Left lobe of liver (tissue), 2 donors: ENCODE results near the gene ATXN1. TPM values are rescaled to one million over a fixed set of nuclear protein-coding genes. Genes with fewer than 3 reads are reported as not detected.
A peak's percentile ranks its signal among the peaks of the same experiment; 100 is the strongest.

Source experiments
- ATAC-seq: fragments of 200-7000 bp; cut with Tn5 transposase; one replicate; pipeline ENCODE4 v1.9.1; 2020; ENCODE audit warnings: mild to moderate bottlenecking, moderate library complexity
- DNase-seq: peaks from one replicate; pipeline ENCODE4 v3.0.0-alpha.2; 2020; ENCODE audit warnings: low spot score
- total RNA-seq: library from RNA; stranded (reverse); gene quantifications from one replicate; pipeline ENCODE4 v1.2.1, GENCODE V29; 2021
- donor health status: DM: no; HTN: no; CAD: no; lungs with moderate emphysema.
- donor health status: DM: no; HTN: yes; CAD: no.

Gene ATXN1
- total RNA-seq, 1 donor from 2014 or later = 29.5 TPM

GRCh38 chr6:16488813-16489212, 272.4 kb downstream of the ATXN1 start:
- ATAC-seq (no peak), DNase-seq (no peak)

DNA sequence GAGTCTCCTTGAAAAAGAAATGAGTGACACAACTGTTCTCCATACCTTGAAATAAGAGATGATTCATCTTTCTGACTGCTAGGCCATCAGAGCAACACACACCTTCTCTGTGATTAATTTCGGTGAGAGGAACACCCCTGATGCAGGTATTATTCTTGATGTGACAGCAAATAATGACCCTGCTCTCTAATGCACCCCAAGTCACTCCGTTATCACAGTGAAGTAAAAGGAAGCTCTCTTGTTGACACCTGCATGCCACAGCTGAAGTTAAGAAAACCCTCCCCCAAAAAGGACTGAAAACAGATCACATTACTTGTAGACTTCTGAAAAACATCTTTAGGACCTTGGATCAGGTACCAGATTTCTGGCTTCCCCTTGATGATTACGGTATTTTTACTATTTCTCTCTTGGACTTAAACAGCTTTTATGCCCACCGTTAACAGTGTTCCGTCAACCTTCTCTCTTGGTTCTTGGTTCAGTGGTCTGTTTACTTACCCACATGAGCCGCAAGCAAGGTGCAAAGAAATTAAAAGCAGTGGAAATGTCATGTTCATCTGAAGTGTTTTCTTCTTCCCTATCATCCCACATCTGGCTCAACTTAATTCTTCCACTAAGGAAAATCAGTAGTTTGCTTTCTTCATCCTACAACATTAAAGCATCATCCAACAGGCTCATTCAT, 273.1 kb downstream of the ATXN1 start:
- DNase-seq (no peak), ATAC-seq (no peak)

DNA sequence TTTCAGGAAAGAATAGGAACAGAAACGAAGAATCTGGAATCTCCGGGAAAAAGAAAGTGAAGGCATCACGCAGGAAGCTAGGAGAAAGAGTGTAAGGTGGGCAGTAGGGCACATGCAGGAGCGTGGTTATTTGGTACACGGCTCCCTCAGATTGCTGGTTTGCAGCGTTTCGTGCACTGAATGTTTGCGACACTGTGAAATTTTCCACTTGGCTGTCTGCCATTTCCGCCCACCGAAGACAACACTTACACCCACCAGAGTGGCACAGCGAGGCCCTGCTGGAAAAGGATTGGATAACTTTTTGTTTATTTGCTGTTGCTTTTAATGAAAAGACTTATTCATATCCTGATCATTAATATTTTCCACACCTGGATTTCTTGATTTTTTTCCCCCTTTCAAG, 274.6 kb downstream of the ATXN1 start:
- no peak for ATAC-seq
- DNase-seq = no peak

DNA sequence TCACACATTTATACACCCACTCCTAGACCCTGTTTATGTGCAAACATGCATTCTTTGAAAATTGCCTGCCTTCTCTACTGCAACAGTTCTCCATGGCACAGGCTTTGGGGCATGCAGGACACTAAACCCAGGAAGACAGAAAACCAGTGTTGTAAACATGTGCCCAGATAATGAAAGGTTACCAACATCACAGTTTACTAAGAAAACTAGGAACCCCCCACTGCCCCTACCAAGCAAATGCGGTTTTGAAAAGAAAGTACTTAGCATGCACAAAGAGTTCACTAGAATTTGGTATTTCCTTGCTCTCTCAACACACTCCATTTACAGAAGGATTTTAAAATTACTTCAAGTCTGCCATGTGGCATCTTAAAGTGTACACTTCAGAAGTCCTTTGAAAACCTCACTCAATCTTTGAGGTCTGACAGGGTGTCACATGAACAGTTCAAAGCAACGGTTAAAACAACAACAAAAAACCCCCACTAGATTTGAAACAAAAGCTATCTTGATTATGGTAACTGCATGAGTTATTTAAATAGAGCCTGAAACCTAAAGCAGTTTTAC, 277.9 kb downstream of the ATXN1 start:
- ATAC-seq (no peak), DNase-seq (no peak)

- no peak for ATAC-seq
- no peak for DNase-seq
Observed at GRCh38 chr6:16482702-16483314, 278.5 kb downstream of the ATXN1 start.

DNA sequence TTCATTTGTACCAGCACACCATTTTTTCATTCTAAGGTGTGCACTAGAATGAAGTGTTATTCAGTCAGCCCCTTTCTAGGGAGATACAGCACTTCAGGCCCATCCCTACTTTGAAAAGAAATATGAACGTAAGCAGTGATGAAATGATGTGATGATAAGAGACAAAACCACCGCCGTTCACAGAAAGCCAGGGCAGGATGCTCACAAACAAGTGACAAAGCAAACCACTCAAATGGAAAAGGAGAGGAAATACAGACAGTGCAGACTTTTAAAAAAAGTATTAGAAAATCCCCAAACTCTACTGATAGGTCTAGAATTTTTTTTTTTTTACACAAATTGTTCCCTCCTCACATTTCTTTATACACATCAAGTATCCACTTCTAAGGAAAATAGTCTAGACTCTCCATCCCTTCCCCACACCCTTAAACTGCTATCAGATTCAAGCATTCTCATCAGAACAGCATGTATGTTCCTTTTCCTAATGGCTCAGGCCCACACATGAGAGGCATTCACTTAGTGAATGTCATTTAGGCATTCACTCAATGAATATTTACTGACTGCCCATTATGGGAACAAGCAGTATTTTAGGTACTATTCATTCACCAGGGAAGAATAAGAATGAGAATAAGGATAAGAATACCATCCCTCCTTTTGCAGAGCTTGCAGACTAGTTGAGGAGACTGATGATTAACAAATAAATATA, 279.4 kb downstream of the ATXN1 start:
- DNase-seq (no peak), ATAC-seq (no peak)

DNA sequence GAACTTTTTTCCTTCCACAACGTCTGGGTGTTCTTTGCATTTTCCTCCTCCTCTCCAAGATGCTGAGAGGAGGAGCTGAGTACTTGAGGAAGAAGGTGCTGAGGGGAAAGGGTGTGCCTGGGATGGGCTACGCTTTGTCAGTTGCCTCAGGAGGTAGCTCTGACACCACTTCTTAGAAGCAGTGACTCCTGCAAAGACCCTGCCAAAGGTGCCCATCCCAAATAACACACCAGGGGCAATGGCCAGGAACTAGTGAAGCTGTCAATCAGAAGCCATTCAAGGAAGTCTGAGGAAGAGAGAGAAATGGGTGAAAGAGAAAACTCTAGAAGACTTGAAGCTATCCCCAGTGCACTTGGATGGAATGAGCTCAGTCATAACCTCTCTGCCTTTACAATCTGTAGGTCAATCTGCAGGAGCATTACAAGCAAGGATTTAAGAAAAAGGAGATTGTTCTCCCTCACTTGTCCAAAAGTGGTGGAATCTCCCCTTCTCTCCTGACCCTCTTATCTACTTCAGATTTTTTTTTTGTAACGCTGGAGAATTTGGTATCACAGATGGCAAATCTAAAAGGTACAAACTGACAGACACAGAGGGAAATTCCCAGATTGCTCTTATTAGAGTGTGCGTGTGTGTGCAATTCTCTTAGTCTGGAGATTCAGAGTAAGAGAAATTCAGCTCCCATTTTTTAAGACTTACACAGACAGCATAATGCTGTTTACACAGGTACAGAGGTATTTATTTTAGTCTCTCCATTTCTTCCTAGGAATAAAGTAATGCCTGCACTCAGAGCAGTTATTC, 280.3 kb downstream of the ATXN1 start:
- DNase-seq (no peak), ATAC-seq (no peak)

DNA sequence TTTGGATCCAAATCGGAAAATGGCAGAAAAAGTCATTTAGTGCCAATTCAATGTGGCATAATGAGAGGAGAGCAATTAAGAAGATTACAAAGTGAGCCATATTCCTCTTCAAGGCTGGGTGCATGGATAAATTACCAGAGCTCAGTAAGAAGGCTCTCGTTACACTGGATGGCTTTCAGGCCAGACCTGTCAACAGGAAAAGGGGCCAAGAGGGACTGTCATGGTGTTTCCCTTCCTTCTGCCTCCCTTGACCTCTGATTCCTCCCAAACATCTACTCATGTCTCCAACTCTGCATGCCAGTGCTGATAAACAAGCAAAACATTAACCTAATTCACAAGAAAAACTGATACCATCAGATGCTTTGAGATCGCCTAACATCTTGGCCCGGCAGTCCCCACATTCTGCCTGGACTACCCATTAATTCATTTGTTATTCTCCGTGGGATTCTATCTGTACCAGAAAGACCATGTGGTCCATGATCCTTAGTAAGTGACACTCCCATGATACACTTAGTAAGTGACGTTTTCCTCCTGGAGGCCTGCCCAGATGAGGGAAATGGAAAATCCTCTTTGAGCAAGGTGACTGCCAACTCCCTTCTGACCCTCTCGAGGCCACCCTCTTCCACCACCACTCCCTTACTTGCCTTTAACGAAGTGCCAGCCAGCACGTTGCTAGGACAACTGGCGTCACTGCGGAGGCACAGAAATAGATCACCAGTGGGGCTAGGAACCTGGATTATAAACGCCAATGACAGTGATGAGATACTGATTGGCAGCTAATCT, 283.7 kb downstream of the ATXN1 start:
- ATAC-seq = no peak

DNA sequence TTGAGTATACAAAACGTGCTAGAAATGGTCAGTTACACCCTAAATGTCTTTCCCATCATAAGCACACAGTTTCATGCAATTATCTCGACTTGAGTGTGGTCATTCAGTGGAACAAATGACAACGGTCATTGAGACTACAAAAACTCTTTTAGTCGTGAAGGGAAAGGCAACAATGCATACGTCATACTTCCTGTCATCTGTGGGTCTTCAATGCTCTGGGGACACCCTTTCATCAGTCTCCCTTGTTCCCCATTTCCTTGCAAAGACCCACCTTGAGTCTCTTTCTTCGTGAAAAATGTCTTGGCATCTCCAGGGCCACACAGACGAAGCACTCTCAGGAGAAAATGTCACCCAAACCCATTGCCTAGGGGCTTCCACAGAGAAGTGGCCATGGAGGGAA, 284.4 kb downstream of the ATXN1 start:
- ATAC-seq = no peak
- no peak for DNase-seq

More for the DNA sequence above, 283.7 kb downstream of the ATXN1 start:
- no peak for DNase-seq

- ATAC-seq (no peak), DNase-seq (no peak)
Observed at GRCh38 chr6:16475494-16475781, 285.8 kb downstream of the ATXN1 start.

DNA sequence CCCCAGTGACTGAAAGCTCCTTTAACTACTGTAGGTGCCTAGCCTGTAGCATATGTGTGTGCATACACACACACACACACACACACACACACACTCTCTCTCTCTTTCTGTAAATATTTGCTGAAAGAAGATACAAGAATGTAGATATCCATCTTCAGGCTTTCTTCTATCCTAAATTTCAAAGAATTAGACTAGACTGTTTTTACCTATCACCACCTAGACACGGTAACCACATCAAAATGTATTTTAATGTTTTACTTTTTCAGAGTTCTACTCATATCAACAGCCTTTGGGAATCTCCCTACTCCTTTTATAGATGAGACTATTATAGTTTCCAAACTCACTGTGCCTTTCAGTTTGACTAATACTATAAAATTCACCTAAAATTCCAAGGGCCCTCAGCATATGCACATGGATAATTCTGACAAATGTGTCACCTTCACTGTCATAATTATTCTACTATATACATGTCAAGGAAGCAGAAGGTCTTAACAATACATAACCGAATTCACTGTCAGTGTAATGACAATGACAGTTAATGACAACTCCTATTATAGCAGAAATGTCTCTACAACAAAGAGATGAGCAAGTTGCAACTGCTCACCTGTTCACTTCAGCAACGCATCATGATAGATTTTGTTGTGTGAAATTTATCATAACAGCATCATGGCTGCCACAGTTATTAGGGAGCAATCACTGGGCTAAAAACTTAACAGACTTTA, 286.3 kb downstream of the ATXN1 start:
- DNase-seq = no peak

GRCh38 chr6:16473908-16474771, 287.1 kb downstream of the ATXN1 start:
- ATAC-seq (peak; percentile 61), DNase-seq (no peak)

More for the DNA sequence above, 286.3 kb downstream of the ATXN1 start:
- ATAC-seq = no peak

DNA sequence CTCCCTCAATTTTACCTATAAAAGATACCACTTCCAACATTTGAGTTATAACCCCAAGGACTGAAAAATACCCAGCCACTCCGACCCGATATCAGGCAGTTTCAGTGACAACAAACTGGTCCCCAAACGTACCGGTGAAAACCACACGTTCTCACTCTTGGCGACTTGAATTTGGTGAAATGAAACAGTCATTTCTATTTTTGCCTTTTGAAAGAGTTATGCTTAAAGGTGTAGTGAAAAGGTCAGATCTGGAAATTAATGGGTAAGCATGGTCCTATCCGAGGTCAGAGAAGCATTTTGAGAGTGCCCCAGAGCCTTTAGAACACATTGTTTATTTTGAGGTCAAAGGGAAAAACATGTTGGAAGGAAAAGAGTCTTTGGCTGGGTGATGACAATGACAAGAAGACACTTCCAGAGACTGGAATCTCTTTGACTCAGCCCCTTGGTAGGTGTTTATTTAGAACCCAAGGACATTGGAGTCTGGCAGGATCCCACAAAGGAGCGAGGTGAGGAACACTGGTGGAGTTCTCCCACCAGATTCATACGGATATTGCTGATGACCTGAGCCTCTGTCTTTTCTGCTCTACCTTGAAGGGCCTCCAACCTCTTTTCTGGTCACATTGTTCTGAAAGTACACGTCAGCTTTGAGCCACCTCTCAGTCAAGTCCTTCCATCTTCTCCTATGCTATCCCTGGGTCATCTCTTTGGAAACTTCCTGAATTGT, 287.9 kb downstream of the ATXN1 start:
- no peak for DNase-seq
- peak; percentile 27 for ATAC-seq

DNA sequence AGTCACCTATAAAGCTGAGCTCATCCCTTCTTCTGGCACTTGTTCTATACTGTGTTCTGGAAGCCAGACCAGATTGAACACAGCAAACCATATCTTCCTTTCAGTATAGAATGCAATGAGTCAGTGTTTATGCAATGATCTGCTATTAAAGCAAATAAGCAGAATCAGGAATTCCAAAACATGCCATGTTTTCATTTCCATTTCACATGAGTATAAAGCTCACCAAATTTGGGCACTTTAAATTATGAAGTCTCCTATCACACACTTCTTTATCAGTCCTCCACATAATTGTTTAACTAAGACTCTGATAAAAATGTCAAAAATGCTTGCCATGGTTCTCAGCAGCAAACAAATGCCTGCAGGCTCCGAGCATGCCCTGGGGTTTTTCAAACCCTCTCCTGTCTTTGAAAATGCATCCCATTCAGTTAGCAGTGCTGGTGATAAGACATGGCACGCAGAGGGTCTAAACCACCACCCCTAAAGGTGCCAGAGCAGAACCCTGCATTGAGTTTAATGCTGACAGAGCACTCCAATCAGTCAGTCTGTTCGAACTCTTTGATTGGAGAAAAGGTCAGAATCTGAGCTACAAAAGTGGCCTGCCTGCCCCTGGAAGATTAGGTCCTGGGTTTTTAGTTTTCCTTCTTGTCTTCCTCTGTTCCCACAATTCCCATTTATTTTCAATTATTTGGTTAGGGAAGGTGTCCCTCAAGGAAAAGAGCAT, 288.8 kb downstream of the ATXN1 start:
- ATAC-seq (no peak), DNase-seq (no peak)

- DNase-seq = no peak
- peak; percentile 46 for ATAC-seq
Observed at GRCh38 chr6:16471910-16472297, 289.4 kb downstream of the ATXN1 start.

GRCh38 chr6:16471222-16471909, 289.9 kb downstream of the ATXN1 start:
- ATAC-seq = no peak
- no peak for DNase-seq
